Colonic mucosa (tissue), 4 donors: ENCODE measurements around the gene FNIP2. TPM values are rescaled to one million over a fixed set of nuclear protein-coding genes. Genes with fewer than 3 reads are reported as not detected.
"Not testable (repeated sequence)": the region's sequence is repeated elsewhere in the genome, so short reads cannot be mapped to it uniquely, and the experiment has no call there.

Experiments
- DNase-seq: peaks from one replicate; pipeline ENCODE4 v3.0.0-alpha.2; 2020
- H3K27ac ChIP-seq: fragments of 200-600 bp; one replicate; pipeline ENCODE4 v1.8.0; 2021
- H3K27me3 ChIP-seq: fragments of 200-600 bp; one replicate; pipeline ENCODE4 v1.8.0; 2021
- H3K36me3 ChIP-seq: fragments of 200-600 bp; one replicate; pipeline ENCODE4 v1.8.0; 2021
- H3K4me1 ChIP-seq: fragments of 200-600 bp; one replicate; pipeline ENCODE4 v1.8.0; 2021; ENCODE audit warnings: mild to moderate bottlenecking
- H3K4me3 ChIP-seq: fragments of 200-600 bp; one replicate; pipeline ENCODE4 v1.8.0; 2021
- H3K9ac ChIP-seq, 2 donors: one replicate each; pipeline ENCODE4 v1.7.0; 2013; ENCODE audit warnings: control low read depth in 2 of 2, low read depth in 2 of 2, low read length in 2 of 2
- H3K9me3 ChIP-seq: fragments of 200-600 bp; one replicate; pipeline ENCODE4 v1.8.0; 2021
- CTCF ChIP-seq: fragments of 200-600 bp; IDR thresholded peaks from one replicate; pipeline ENCODE4 v1.8.0; 2022; ENCODE audit warnings: antibody characterized with exemption, mild to moderate bottlenecking
- intact Hi-C: fragments of 100-400 bp; cut with DNase I; formaldehyde crosslinking; loops from one replicate; pipeline ENCODE4 v1.14.1; 2022
- total RNA-seq, 2 donors: library from RNA; stranded (reverse); fragmentation: NEBNext Ultra II Directional in 1 of 2; extraction: Animal tissue kit (Norgen Biotek cat#: 25700) in 1 of 2; gene quantifications; one replicate each; pipeline ENCODE4 v1.2.1, GENCODE V29; 2021
- donor health status: healthy.
- donor health status: DM: no; HTN: no; CAD: no.
- donor health status: DM: no; HTN: no; CAD: no.

FNIP2 gene
- total RNA-seq, 2 donors from 2014 or later = 56.2 to 89.6 TPM

- H3K27me3 ChIP-seq = no peaks in the 10 kb centered on the region
- no peaks in the 10 kb centered on the region for H3K9me3 ChIP-seq
- H3K4me1 ChIP-seq = no peaks in the 10 kb centered on the region
- DNase-seq = no peak
- TF ChIP-seq CTCF = no peak
- no peak overlapping the region for H3K9ac ChIP-seq
- H3K36me3 ChIP-seq = no peaks in the 10 kb centered on the region
- intact Hi-C loops = no loop called here
- no peak overlapping the region for H3K27ac ChIP-seq
- no peak overlapping the region for H3K4me3 ChIP-seq
Measured at GRCh38 chr4:158741326-158742021, 27.4 kb upstream of the FNIP2 start.

GRCh38 chr4:158746537-158746936 is 22.3 kb upstream of the FNIP2 start:
- H3K4me3 ChIP-seq, H3K27ac ChIP-seq, DNase-seq, H3K36me3 ChIP-seq, intact Hi-C loops, H3K9ac ChIP-seq, H3K4me1 ChIP-seq, H3K27me3 ChIP-seq, H3K9me3 ChIP-seq: not testable (repeated sequence)

GRCh38 chr4:158750379-158750778 is 18.4 kb upstream of the FNIP2 start:
- intact Hi-C loops = no loop called here
- Histone ChIP-seq H3K36me3 (no peaks in the 10 kb centered on the region), H3K4me1 (no peaks in the 10 kb centered on the region), H3K4me3 (no peak overlapping the region), H3K27ac (no peak overlapping the region), H3K9me3 (no peaks in the 10 kb centered on the region), H3K9ac (no peak overlapping the region), H3K27me3 (no peaks in the 10 kb centered on the region)
- TF ChIP-seq CTCF = no peak
- no peak for DNase-seq

- no peak for DNase-seq
- TF ChIP-seq CTCF = no peak
- Histone ChIP-seq H3K27me3 (no peaks in the 10 kb centered on the region), H3K4me3 (no peak overlapping the region), H3K9me3 (no peaks in the 10 kb centered on the region), H3K9ac (no peak overlapping the region), H3K36me3 (no peaks in the 10 kb centered on the region), H3K27ac (no peak overlapping the region), H3K4me1 (no peaks in the 10 kb centered on the region)
- intact Hi-C loops = no loop called here
Measured at GRCh38 chr4:158754385-158755180, 14.2 kb upstream of the FNIP2 start.

- H3K27ac ChIP-seq, H3K9me3 ChIP-seq, intact Hi-C loops, DNase-seq, H3K36me3 ChIP-seq, H3K4me1 ChIP-seq, H3K27me3 ChIP-seq, H3K4me3 ChIP-seq, H3K9ac ChIP-seq: not testable (repeated sequence)
Measured at GRCh38 chr4:158755819-158756218, 13.0 kb upstream of the FNIP2 start.

- Histone ChIP-seq H3K9me3 (no peaks in the 10 kb centered on the region), H3K27me3 (no peaks in the 10 kb centered on the region), H3K4me1 (no peaks in the 10 kb centered on the region), H3K27ac (no peak overlapping the region), H3K9ac (no peak overlapping the region), H3K36me3 (no peaks in the 10 kb centered on the region), H3K4me3 (no peak overlapping the region)
- intact Hi-C loops = no loop called here
- TF ChIP-seq CTCF = no peak
- DNase-seq = no peak
Measured at GRCh38 chr4:158756588-158756987, 12.2 kb upstream of the FNIP2 start.
